Left cardiac atrium (tissue), 4 donors: Measurements from ENCODE around the gene EIF3L. TPM values are rescaled to one million over a fixed set of nuclear protein-coding genes. Genes with fewer than 3 reads are reported as not detected.

Experiments
- ATAC-seq, 2 donors: fragments of 200-7000 bp; cut with Tn5 transposase; one replicate each; pipeline ENCODE4 v1.9.1; 2020; ENCODE audit warnings: mild to moderate bottlenecking in 2 of 2, moderate library complexity in 2 of 2
- DNase-seq: peaks from one replicate; pipeline ENCODE4 v3.0.0-alpha.2; 2020
- intact Hi-C, 2 donors: fragments of 100-400 bp; cut with DNase I; formaldehyde crosslinking; loops; one replicate each; pipeline versions ENCODE4 v1.14.1 to v1.15.1; 2022 to 2023
- microRNA-seq, 2 donors: library from miRNA; unstranded; fragments of <30 nt; microRNA quantifications; one replicate each; pipeline ENCODE4 v1.2.0, GENCODE V29; 2020
- total RNA-seq, 2 donors: library from RNA; stranded (reverse); fragmentation: NEBNext Ultra II Directional; extraction: Animal tissue kit (Norgen Biotek cat#: 25700); gene quantifications; one replicate each; pipeline ENCODE4 v1.2.1, GENCODE V29; 2021
- donor health status: DM: no; HTN: yes; CAD: no.
- donor health status: DM: no; HTN: yes; CAD: no; lungs with severe emphysema.
- donor health status: DM: yes; HTN: yes; CAD: no.
- donor health status: Dilated cardiomyopathy.

EIF3L gene
- total RNA-seq, 2 donors from 2014 or later: 282 to 298 TPM

DNA sequence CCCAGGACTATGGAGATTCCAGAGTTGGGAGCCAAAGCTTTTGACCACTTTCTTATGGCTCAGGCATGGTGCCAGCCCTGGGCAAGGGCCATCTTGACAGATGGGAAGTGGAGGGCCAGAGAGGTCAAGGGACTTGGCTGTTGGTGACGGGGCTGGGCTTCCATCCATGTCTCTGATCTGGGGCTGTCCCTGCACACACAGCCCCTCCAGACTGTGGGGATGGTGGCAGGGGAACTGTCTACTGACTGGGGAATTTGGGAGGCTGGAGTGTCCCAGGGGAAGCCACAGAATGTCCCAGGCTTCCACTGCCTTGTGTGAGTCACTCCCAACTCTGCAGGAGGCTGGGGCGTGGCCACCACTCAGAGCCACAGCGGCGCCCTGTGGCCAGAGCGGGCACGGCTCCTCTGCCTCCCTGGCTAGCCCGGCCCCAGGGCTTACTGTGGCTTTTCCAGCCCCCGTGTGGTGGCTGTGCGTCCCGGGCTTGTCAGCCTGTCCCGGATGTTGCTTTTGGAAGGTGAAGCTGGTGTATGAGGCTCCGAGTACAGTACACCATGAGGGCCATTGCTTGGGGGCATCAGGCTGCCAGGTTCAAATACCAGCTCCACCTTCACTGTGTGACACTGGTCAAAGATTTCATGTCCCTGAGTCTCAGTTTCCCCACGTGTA is 84.6 kb downstream of the EIF3L start:
- DNase-seq (peak; percentile 91), ATAC-seq (peak; percentile 96 to 98)
- intact Hi-C loops: loop anchor here in 1 of 2 donors (1.0 to 5.0 kb wide), 2 partner anchors 28 to 47 kb away; partner anchors contain the start of gene MICALL1

Small RNA genes within 50 kb of the gene (microRNA-seq; reads per million reads assigned to microRNA genes)
- 0 to 0.20 reads per million in 2 donors for gene MIR659

Other genes starting within 250 kb of the EIF3L start
- gene GGA1, start 240.6 kb upstream of the EIF3L start, total RNA-seq: 10 to 100 TPM; 24.4 to 26.6 TPM
- gene SH3BP1, start 209.8 kb upstream of the EIF3L start, total RNA-seq: 1 to 10 TPM; 4.9 to 5.1 TPM
- 10 to 100 TPM; 17.3 to 17.5 TPM for gene PDXP, start 190.7 kb upstream of the EIF3L start, total RNA-seq
- 100 to 1,000 TPM; 599 to 917 TPM for gene LGALS1, start 173.8 kb upstream of the EIF3L start, total RNA-seq
- gene NOL12, start 163.1 kb upstream of the EIF3L start, total RNA-seq: 10 to 100 TPM; 13.7 TPM
- gene TRIOBP, start 152.4 kb upstream of the EIF3L start, total RNA-seq: 100 to 1,000 TPM in 1 of 2 donors, 10 to 100 TPM in 1; 83.5 to 118 TPM
- gene GCAT, start 41.5 kb upstream of the EIF3L start, total RNA-seq: 10 to 100 TPM; 16.7 to 19.0 TPM
- gene GALR3, start 26.0 kb upstream of the EIF3L start, total RNA-seq: not detected
- gene ANKRD54, start 5.1 kb upstream of the EIF3L start, total RNA-seq: 10 to 100 TPM in 1 of 2 donors, 1 to 10 TPM in 1; 9.9 to 12.8 TPM
- gene MICALL1, start 56.9 kb downstream of the EIF3L start, total RNA-seq: 10 to 100 TPM; 14.3 to 18.3 TPM
- gene C22orf23, start 104.2 kb downstream of the EIF3L start, total RNA-seq: under 1 TPM in 1 of 2 donors, not detected in 1; 0.21 TPM
- gene POLR2F, start 104.3 kb downstream of the EIF3L start, total RNA-seq: 10 to 100 TPM; 62.6 to 68.1 TPM
- 1 to 10 TPM; 1.9 to 3.6 TPM for gene SOX10, start 135.1 kb downstream of the EIF3L start, total RNA-seq
- gene PICK1, start 208.0 kb downstream of the EIF3L start, total RNA-seq: 10 to 100 TPM; 19.4 to 21.0 TPM
- gene SLC16A8, start 234.8 kb downstream of the EIF3L start, total RNA-seq: under 1 TPM in 1 of 2 donors, not detected in 1; 0.27 TPM